Hematopoietic multipotent progenitor cell (in vitro differentiated cells): ENCODE results near the gene SPTLC3. TPM values are rescaled to one million over a fixed set of nuclear protein-coding genes. Genes with fewer than 3 reads are reported as not detected.

Experiments used
- DNase-seq, 3 donors: peaks; one replicate each; pipeline ENCODE4 v3.0.0-alpha.2; 2011 to 2015; ENCODE audit warnings: low read depth in 2 of 3, low spot score in 2 of 3
- total RNA-seq: library from RNA; depleted of rRNA; stranded (reverse); fragments of >200 nt; gene quantifications from one replicate; pipeline ENCODE4 v1.2.3, GENCODE V29; 2012

SPTLC3 gene
- total RNA-seq, 1 donor = 5.7 TPM

GRCh38 chr20:12984069-12984765 is 24.6 kb upstream of the SPTLC3 start:
- DNase-seq = no peak

- no peak for DNase-seq
Observed at GRCh38 chr20:12984863-12985262, 23.9 kb upstream of the SPTLC3 start.

GRCh38 chr20:12987261-12987660 is 21.5 kb upstream of the SPTLC3 start:
- DNase-seq = no peak

GRCh38 chr20:12989586-12990115 is 19.1 kb upstream of the SPTLC3 start:
- no peak for DNase-seq

GRCh38 chr20:12997128-12997655 is 11.6 kb upstream of the SPTLC3 start:
- no peak for DNase-seq

GRCh38 chr20:12998046-12998445 is 10.7 kb upstream of the SPTLC3 start:
- no peak for DNase-seq

- DNase-seq = no peak
Observed at GRCh38 chr20:12999201-12999600, 9.6 kb upstream of the SPTLC3 start.

- no peak for DNase-seq
Observed at GRCh38 chr20:13002251-13002650, 6.5 kb upstream of the SPTLC3 start.

- DNase-seq = no peak
Observed at GRCh38 chr20:13006825-13007224, 1.9 kb upstream of the SPTLC3 start.

- no peak for DNase-seq
Observed at GRCh38 chr20:13007596-13007995, 1.2 kb upstream of the SPTLC3 start.

- peak in 2 of 3 donors; percentile 90 to 98 for DNase-seq
Observed at GRCh38 chr20:13009682-13010406, 1.1 kb downstream of the SPTLC3 start.

- DNase-seq = no peak
Observed at GRCh38 chr20:13012886-13013285, 4.1 kb downstream of the SPTLC3 start.

- DNase-seq = no peak
Observed at GRCh38 chr20:13013411-13013810, 4.6 kb downstream of the SPTLC3 start.

GRCh38 chr20:13017235-13017634 is 8.5 kb downstream of the SPTLC3 start:
- DNase-seq = no peak

- no peak for DNase-seq
Observed at GRCh38 chr20:13017883-13018535, 9.2 kb downstream of the SPTLC3 start.

GRCh38 chr20:13021205-13021970 is 12.6 kb downstream of the SPTLC3 start:
- DNase-seq = no peak

- DNase-seq = no peak
Observed at GRCh38 chr20:13022401-13023155, 13.8 kb downstream of the SPTLC3 start.

GRCh38 chr20:13024596-13024995 is 15.8 kb downstream of the SPTLC3 start:
- DNase-seq = no peak

GRCh38 chr20:13025181-13025580 is 16.4 kb downstream of the SPTLC3 start:
- DNase-seq = no peak

- no peak for DNase-seq
Observed at GRCh38 chr20:13028001-13028400, 19.2 kb downstream of the SPTLC3 start.
